A549 (cell line): ENCODE measurements around the gene PRELP.

ENCODE experiments used
- CHD2 ChIP-seq: fragments of 150-350 bp; IDR thresholded peaks from 2 replicates; pipeline ENCODE4 v1.6.1; 2014; ENCODE audit warnings: low read length; ENCODE audit not compliant: partially characterized antibody
- CTCF ChIP-seq: fragments of >200 bp; sonication (Bioruptor Twin); formaldehyde crosslinking; IDR thresholded peaks from 3 replicates; pipeline ENCODE4 v1.5.1; 2016
- ELK1 ChIP-seq: fragments of 150-350 bp; IDR thresholded peaks from 2 replicates; pipeline ENCODE4 v1.6.1; 2014; ENCODE audit warnings: low read depth, mild to moderate bottlenecking, low read length
- NR3C1 ChIP-seq: fragments of >200 bp; sonication (Bioruptor Twin); formaldehyde crosslinking; IDR thresholded peaks from 3 replicates; pipeline ENCODE4 v1.6.1; 2017
- POLR2A ChIP-seq: IDR thresholded peaks from 2 replicates; pipeline ENCODE4 v1.6.1; 2012; ENCODE audit warnings: mild to moderate bottlenecking, low read length
- POLR2AphosphoS2 ChIP-seq: conservative IDR thresholded peaks from 2 replicates; pipeline ENCODE4 v1.6.1; 2012; ENCODE audit warnings: low read length, improper control_type of control experiment, inconsistent platforms
- RFX5 ChIP-seq: fragments of 450-650 bp; IDR thresholded peaks from 2 replicates; pipeline ENCODE4 v1.7.1; 2014; ENCODE audit warnings: antibody characterized with exemption, mild to moderate bottlenecking, moderate library complexity
- SMC3 ChIP-seq: fragments of >200 bp; sonication (Bioruptor Twin); formaldehyde crosslinking; IDR thresholded peaks from 3 replicates; pipeline ENCODE4 v1.6.1; 2018; ENCODE audit warnings: inconsistent platforms
- ZSCAN20 ChIP-seq: fragments of 250-450 bp; sonication (Bioruptor Pico); IDR thresholded peaks from 2 replicates; pipeline ENCODE4 v1.8.0; 2022; ENCODE audit warnings: mild to moderate bottlenecking, moderate library complexity
- TF ChIP-seq, protein P1 (sequence below): fragments of 200-600 bp; sonication (generic); IDR thresholded peaks from 2 replicates; pipeline ENCODE4 v1.6.1; 2016; ENCODE audit warnings: antibody characterized with exemption, mild to moderate bottlenecking, moderate library complexity

GRCh38 chr1:203453016-203453415 lies 22.6 kb upstream of the PRELP start:
- no peak for TF ChIP-seq SMC3
- TF ChIP-seq ELK1 = no peak
- TF ChIP-seq CTCF = no peak
- TF ChIP-seq RFX5 = no peak
- TF ChIP-seq POLR2AphosphoS2 = no peak
- TF ChIP-seq CHD2 = no peak
- TF ChIP-seq NR3C1 = no peak
- TF ChIP-seq, protein P1, sequence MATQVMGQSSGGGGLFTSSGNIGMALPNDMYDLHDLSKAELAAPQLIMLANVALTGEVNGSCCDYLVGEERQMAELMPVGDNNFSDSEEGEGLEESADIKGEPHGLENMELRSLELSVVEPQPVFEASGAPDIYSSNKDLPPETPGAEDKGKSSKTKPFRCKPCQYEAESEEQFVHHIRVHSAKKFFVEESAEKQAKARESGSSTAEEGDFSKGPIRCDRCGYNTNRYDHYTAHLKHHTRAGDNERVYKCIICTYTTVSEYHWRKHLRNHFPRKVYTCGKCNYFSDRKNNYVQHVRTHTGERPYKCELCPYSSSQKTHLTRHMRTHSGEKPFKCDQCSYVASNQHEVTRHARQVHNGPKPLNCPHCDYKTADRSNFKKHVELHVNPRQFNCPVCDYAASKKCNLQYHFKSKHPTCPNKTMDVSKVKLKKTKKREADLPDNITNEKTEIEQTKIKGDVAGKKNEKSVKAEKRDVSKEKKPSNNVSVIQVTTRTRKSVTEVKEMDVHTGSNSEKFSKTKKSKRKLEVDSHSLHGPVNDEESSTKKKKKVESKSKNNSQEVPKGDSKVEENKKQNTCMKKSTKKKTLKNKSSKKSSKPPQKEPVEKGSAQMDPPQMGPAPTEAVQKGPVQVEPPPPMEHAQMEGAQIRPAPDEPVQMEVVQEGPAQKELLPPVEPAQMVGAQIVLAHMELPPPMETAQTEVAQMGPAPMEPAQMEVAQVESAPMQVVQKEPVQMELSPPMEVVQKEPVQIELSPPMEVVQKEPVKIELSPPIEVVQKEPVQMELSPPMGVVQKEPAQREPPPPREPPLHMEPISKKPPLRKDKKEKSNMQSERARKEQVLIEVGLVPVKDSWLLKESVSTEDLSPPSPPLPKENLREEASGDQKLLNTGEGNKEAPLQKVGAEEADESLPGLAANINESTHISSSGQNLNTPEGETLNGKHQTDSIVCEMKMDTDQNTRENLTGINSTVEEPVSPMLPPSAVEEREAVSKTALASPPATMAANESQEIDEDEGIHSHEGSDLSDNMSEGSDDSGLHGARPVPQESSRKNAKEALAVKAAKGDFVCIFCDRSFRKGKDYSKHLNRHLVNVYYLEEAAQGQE = no peak
- TF ChIP-seq POLR2A = no peak
- TF ChIP-seq ZSCAN20 (CRISPR knock-in tag) = no peak
